ENCODE results near the gene MEFV. TPM values are rescaled to one million over a fixed set of nuclear protein-coding genes. Genes with fewer than 3 reads are reported as not detected.
A peak's percentile ranks its signal among the peaks of the same experiment; 100 is the strongest.

MEFV gene
- total and polyA plus RNA-seq, 2 of the 13 experiments (the other 11 are each of a cell fraction or from before 2014, with no cell fraction given): 0.22 TPM; not detected in 1

GRCh38 chr16:3198334-3199072 lies 57.9 kb downstream of the MEFV start (continued):
- TF ChIP-seq ZNF75D (CRISPR knock-in tag; IDR thresholded peaks at IDR 0.05; ENCODE audit: borderline replicate concordance) (no peak), FOXJ3 (CRISPR knock-in tag; IDR thresholded peaks at IDR 0.05; ENCODE audit: borderline replicate concordance) (no peak), ZNF674 (CRISPR knock-in tag; IDR thresholded peaks at IDR 0.05; ENCODE audit: low read depth) (no peak), ATF4 (CRISPR knock-in tag; IDR thresholded peaks at IDR 0.05) (no peak), ZNF205 (CRISPR knock-in tag; IDR thresholded peaks at IDR 0.05) (peak; percentile 34; the same call in 1 of the 2 replicates), ZNF280D (CRISPR knock-in tag; IDR thresholded peaks at IDR 0.05) (no peak), ZNF558 (CRISPR knock-in tag; IDR thresholded peaks at IDR 0.05; ENCODE audit: borderline replicate concordance) (no peak), WIZ (CRISPR knock-in tag; IDR thresholded peaks at IDR 0.05) (no peak), ZBTB46 (CRISPR knock-in tag; IDR thresholded peaks at IDR 0.05; ENCODE audit: borderline replicate concordance) (no peak), ZNF629 (CRISPR knock-in tag; conservative IDR thresholded peaks at IDR 0.05) (no peak), HCFC1 (IDR thresholded peaks at IDR 0.05; ENCODE audit: low read depth, low read length) (no peak), KLF13 (CRISPR knock-in tag; IDR thresholded peaks at IDR 0.05) (no peak), ZEB1 (IDR thresholded peaks at IDR 0.05; ENCODE audit: insufficient replicate concordance, low read depth) (no peak), ISL2 (CRISPR knock-in tag; IDR thresholded peaks at IDR 0.05) (no peak), ZNF839 (CRISPR knock-in tag; IDR thresholded peaks at IDR 0.05; ENCODE audit: borderline replicate concordance) (no peak), JUND (CRISPR knock-in tag; IDR thresholded peaks at IDR 0.05) (no peak), PCBP1 (IDR thresholded peaks at IDR 0.05; ENCODE audit: borderline replicate concordance, low read depth, low read length) (no peak), TSC22D2 (CRISPR knock-in tag; IDR thresholded peaks at IDR 0.05; ENCODE audit: borderline replicate concordance) (no peak), ZNF710 (CRISPR knock-in tag; IDR thresholded peaks at IDR 0.05; ENCODE audit: borderline replicate concordance) (no peak), SMARCE1 (IDR thresholded peaks at IDR 0.05; ENCODE audit: borderline replicate concordance) (no peak), ETS1 (CRISPR knock-in tag; IDR thresholded peaks at IDR 0.05) (no peak)
